ENCODE results near the gene TAS2R13. TPM values are rescaled to one million over a fixed set of nuclear protein-coding genes. Genes with fewer than 3 reads are reported as not detected.

TAS2R13 gene
- polyA plus RNA-seq (2013, experiment 1 of 2) = not detected
- 0.04 TPM for polyA plus RNA-seq (2013, experiment 2 of 2)

- no peak within 1 kb of the TSS for H4K8ac ChIP-seq (ENCODE audit: low read depth, low read length)
- no peak within 1 kb of the TSS for H3K4me3 ChIP-seq (ENCODE audit: low read length in 2 of 2)
- H3K79me1 ChIP-seq (ENCODE audit: low read depth, low read length) = no peaks in the 10 kb centered on the region
- no peak within 1 kb of the TSS for H3K4ac ChIP-seq (ENCODE audit: low read length)
- H3K36me3 ChIP-seq (replicated peaks in 1 of 2; ENCODE audit: control insufficient read depth in 2 of 2, insufficient read depth in 2 of 2, low read length in 2 of 2) = no peaks in the 10 kb centered on the region
- no peak within 1 kb of the TSS for H3K18ac ChIP-seq (ENCODE audit: low read length)
- no peak within 1 kb of the TSS for H3K27ac ChIP-seq (replicated peaks; ENCODE audit: low read length)
- DNase-seq (ENCODE audit: low spot score) = no peak
- H3K9me3 ChIP-seq (replicated peaks in 1 of 2; ENCODE audit: control insufficient read depth in 2 of 2, insufficient read depth in 1 of 2, low read depth in 1 of 2, low read length in 2 of 2) = peaks cover 0 to 12% of the 10 kb centered on the region in 2 donors
- H2BK12ac ChIP-seq (ENCODE audit: low read length) = no peak within 1 kb of the TSS
- H2AK5ac ChIP-seq (ENCODE audit: low read depth, low read length) = no peak within 1 kb of the TSS
- no CpG with 5 or more reads among the region's 1 CpG for WGBS, 2 donors (ENCODE audit: extremely low coverage in 2 of 2, insufficient read length in 2 of 2, insufficient replicate concordance in 1 of 2)
- no peaks in the 10 kb centered on the region for H3K4me1 ChIP-seq (ENCODE audit: control insufficient read depth in 2 of 2, insufficient read depth in 1 of 2, low read depth in 1 of 2, low read length in 2 of 2)
- no peak within 1 kb of the TSS for H3K9ac ChIP-seq (ENCODE audit: low read depth, low read length, poor library complexity)
- no peaks in the 10 kb centered on the region for H3K27me3 ChIP-seq (ENCODE audit: control insufficient read depth in 3 of 3, insufficient read depth in 3 of 3, low read depth in 1 of 3, low read length in 3 of 3)
- H3K23ac ChIP-seq (ENCODE audit: low read depth, low read length, poor library complexity) = no peak within 1 kb of the TSS
- H4K91ac ChIP-seq (ENCODE audit: low read depth, low read length, poor library complexity) = no peak within 1 kb of the TSS
- H2BK120ac ChIP-seq (ENCODE audit: low read depth, low read length) = no peak within 1 kb of the TSS
- no peak within 1 kb of the TSS for H2BK5ac ChIP-seq (ENCODE audit: low read length)
- no peak within 1 kb of the TSS for H2BK15ac ChIP-seq (ENCODE audit: low read length)
- H3K14ac ChIP-seq (ENCODE audit: low read length) = no peak within 1 kb of the TSS
- no peak within 1 kb of the TSS for H2AFZ ChIP-seq (ENCODE audit: low read length)
- H3K4me2 ChIP-seq (ENCODE audit: insufficient read depth, low read length, poor library complexity, severe bottlenecking) = no peak within 1 kb of the TSS
These were observed at the start of gene TAS2R13 for GRCh38 chr12:10909462-10909861. TSS of gene TAS2R13 (minus strand) at chr12:10909562. CDS start at chr12:10909298, 264 bp downstream.

- no peak overlapping the region for H2AK5ac ChIP-seq (ENCODE audit: low read depth, low read length)
- no peak overlapping the region for H2AFZ ChIP-seq (ENCODE audit: low read length)
- H2BK5ac ChIP-seq (ENCODE audit: low read length) = no peak overlapping the region
- H3K4me3 ChIP-seq (ENCODE audit: low read length in 2 of 2) = no peak overlapping the region
- DNase-seq (ENCODE audit: low spot score) = no peak
- no peak overlapping the region for H3K18ac ChIP-seq (ENCODE audit: low read length)
- no peak overlapping the region for H3K4ac ChIP-seq (ENCODE audit: low read length)
- H3K23ac ChIP-seq (ENCODE audit: low read depth, low read length, poor library complexity) = no peak overlapping the region
- H3K27ac ChIP-seq (replicated peaks; ENCODE audit: low read length) = no peak overlapping the region
- no peak overlapping the region for H2BK15ac ChIP-seq (ENCODE audit: low read length)
- H2BK120ac ChIP-seq (ENCODE audit: low read depth, low read length) = no peak overlapping the region
- H4K8ac ChIP-seq (ENCODE audit: low read depth, low read length) = no peak overlapping the region
- H3K4me2 ChIP-seq (ENCODE audit: insufficient read depth, low read length, poor library complexity, severe bottlenecking) = no peak overlapping the region
- H3K79me1 ChIP-seq (ENCODE audit: low read depth, low read length) = no peaks in the 10 kb centered on the region
- no peak overlapping the region for H4K91ac ChIP-seq (ENCODE audit: low read depth, low read length, poor library complexity)
- H2BK12ac ChIP-seq (ENCODE audit: low read length) = no peak overlapping the region
- H3K9me3 ChIP-seq (replicated peaks in 1 of 2; ENCODE audit: control insufficient read depth in 2 of 2, insufficient read depth in 1 of 2, low read depth in 1 of 2, low read length in 2 of 2) = peaks cover 0 to 25% of the 10 kb centered on the region in 2 donors
- no peaks in the 10 kb centered on the region for H3K27me3 ChIP-seq (ENCODE audit: control insufficient read depth in 3 of 3, insufficient read depth in 3 of 3, low read depth in 1 of 3, low read length in 3 of 3)
- H3K36me3 ChIP-seq (replicated peaks in 1 of 2; ENCODE audit: control insufficient read depth in 2 of 2, insufficient read depth in 2 of 2, low read length in 2 of 2) = peaks cover 0 to 3% of the 10 kb centered on the region in 2 donors
- H3K14ac ChIP-seq (ENCODE audit: low read length) = no peak overlapping the region
- peaks cover 0 to 1% of the 10 kb centered on the region in 2 donors for H3K4me1 ChIP-seq (ENCODE audit: control insufficient read depth in 2 of 2, insufficient read depth in 1 of 2, low read depth in 1 of 2, low read length in 2 of 2)
- no peak overlapping the region for H3K9ac ChIP-seq (ENCODE audit: low read depth, low read length, poor library complexity)
These were observed 48.4 kb upstream of the TAS2R13 start for GRCh38 chr12:10957741-10958140.

GRCh38 chr12:10956085-10956484 lies 46.7 kb upstream of the TAS2R13 start:
- H2AFZ ChIP-seq (ENCODE audit: low read length) = no peak overlapping the region
- H3K79me1 ChIP-seq (ENCODE audit: low read depth, low read length) = no peaks in the 10 kb centered on the region
- no peak overlapping the region for H3K4ac ChIP-seq (ENCODE audit: low read length)

GRCh38 chr12:10952645-10953044 lies 43.3 kb upstream of the TAS2R13 start:
- H2BK5ac ChIP-seq (ENCODE audit: low read length) = no peak overlapping the region
- no CpG with 5 or more reads among the region's 4 CpGs for WGBS, 2 donors (ENCODE audit: extremely low coverage in 2 of 2, insufficient read length in 2 of 2, insufficient replicate concordance in 1 of 2)

More at GRCh38 chr12:10956085-10956484, 46.7 kb upstream of the TAS2R13 start:
- H4K8ac ChIP-seq (ENCODE audit: low read depth, low read length) = no peak overlapping the region
- no peak overlapping the region for H4K91ac ChIP-seq (ENCODE audit: low read depth, low read length, poor library complexity)
- no peak overlapping the region for H2BK15ac ChIP-seq (ENCODE audit: low read length)
- H3K9me3 ChIP-seq (replicated peaks in 1 of 2; ENCODE audit: control insufficient read depth in 2 of 2, insufficient read depth in 1 of 2, low read depth in 1 of 2, low read length in 2 of 2) = peaks cover 0 to 25% of the 10 kb centered on the region in 2 donors
- H3K36me3 ChIP-seq (replicated peaks in 1 of 2; ENCODE audit: control insufficient read depth in 2 of 2, insufficient read depth in 2 of 2, low read length in 2 of 2) = no peaks in the 10 kb centered on the region
- no peak overlapping the region for H3K27ac ChIP-seq (replicated peaks; ENCODE audit: low read length)
- H3K4me2 ChIP-seq (ENCODE audit: insufficient read depth, low read length, poor library complexity, severe bottlenecking) = no peak overlapping the region
- peaks cover 0 to 1% of the 10 kb centered on the region in 2 donors for H3K4me1 ChIP-seq (ENCODE audit: control insufficient read depth in 2 of 2, insufficient read depth in 1 of 2, low read depth in 1 of 2, low read length in 2 of 2)
- H2BK120ac ChIP-seq (ENCODE audit: low read depth, low read length) = no peak overlapping the region
- H3K23ac ChIP-seq (ENCODE audit: low read depth, low read length, poor library complexity) = no peak overlapping the region
- H2BK12ac ChIP-seq (ENCODE audit: low read length) = no peak overlapping the region
- H3K9ac ChIP-seq (ENCODE audit: low read depth, low read length, poor library complexity) = no peak overlapping the region
- H3K14ac ChIP-seq (ENCODE audit: low read length) = no peak overlapping the region
- H3K27me3 ChIP-seq (ENCODE audit: control insufficient read depth in 3 of 3, insufficient read depth in 3 of 3, low read depth in 1 of 3, low read length in 3 of 3) = no peaks in the 10 kb centered on the region
- no peak overlapping the region for H2BK5ac ChIP-seq (ENCODE audit: low read length)
- no peak overlapping the region for H2AK5ac ChIP-seq (ENCODE audit: low read depth, low read length)
- H3K4me3 ChIP-seq (ENCODE audit: low read length in 2 of 2) = no peak overlapping the region
- DNase-seq (ENCODE audit: low spot score) = no peak
- H3K18ac ChIP-seq (ENCODE audit: low read length) = no peak overlapping the region

More at GRCh38 chr12:10952645-10953044, 43.3 kb upstream of the TAS2R13 start:
- Histone ChIP-seq H2AFZ (ENCODE audit: low read length) (no peak overlapping the region), H3K4me2 (ENCODE audit: insufficient read depth, low read length, poor library complexity, severe bottlenecking) (no peak overlapping the region), H3K4me1 (ENCODE audit: control insufficient read depth in 2 of 2, insufficient read depth in 1 of 2, low read depth in 1 of 2, low read length in 2 of 2) (no peaks in the 10 kb centered on the region), H3K4me3 (ENCODE audit: low read length in 2 of 2) (peak overlapping the region in 1 of 2 donors; percentile 71), H2BK12ac (ENCODE audit: low read length) (no peak overlapping the region), H3K79me1 (ENCODE audit: low read depth, low read length) (no peaks in the 10 kb centered on the region), H2AK5ac (ENCODE audit: low read depth, low read length) (no peak overlapping the region), H3K23ac (ENCODE audit: low read depth, low read length, poor library complexity) (no peak overlapping the region), H3K18ac (ENCODE audit: low read length) (no peak overlapping the region), H3K9ac (ENCODE audit: low read depth, low read length, poor library complexity) (no peak overlapping the region), H4K91ac (ENCODE audit: low read depth, low read length, poor library complexity) (no peak overlapping the region), H3K4ac (ENCODE audit: low read length) (no peak overlapping the region), H3K36me3 (replicated peaks in 1 of 2; ENCODE audit: control insufficient read depth in 2 of 2, insufficient read depth in 2 of 2, low read length in 2 of 2) (peaks cover 0 to 3% of the 10 kb centered on the region in 2 donors), H3K27me3 (ENCODE audit: control insufficient read depth in 3 of 3, insufficient read depth in 3 of 3, low read depth in 1 of 3, low read length in 3 of 3) (no peaks in the 10 kb centered on the region), H3K27ac (replicated peaks; ENCODE audit: low read length) (no peak overlapping the region), H3K9me3 (replicated peaks in 1 of 2; ENCODE audit: control insufficient read depth in 2 of 2, insufficient read depth in 1 of 2, low read depth in 1 of 2, low read length in 2 of 2) (peaks cover 0 to 33% of the 10 kb centered on the region in 2 donors), H2BK15ac (ENCODE audit: low read length) (no peak overlapping the region), H3K14ac (ENCODE audit: low read length) (no peak overlapping the region), H4K8ac (ENCODE audit: low read depth, low read length) (no peak overlapping the region), H2BK120ac (ENCODE audit: low read depth, low read length) (no peak overlapping the region)
- DNase-seq (ENCODE audit: low spot score) = no peak
